Measurements from ENCODE around the gene CLBA1. TPM values are rescaled to one million over a fixed set of nuclear protein-coding genes. Genes with fewer than 3 reads are reported as not detected.

Gene CLBA1
- total and polyA plus RNA-seq, 12 donors = 6.3 to 22.5 (median 9.5) TPM

GRCh38 chr14:105043641-105044040 is 58.1 kb downstream of the CLBA1 start:
- Histone ChIP-seq H3K36me3 (replicated peaks in 1 of 2) (no peaks in the 10 kb centered on the region), H3K4me3 (no peak overlapping the region), H3K27ac (no peak overlapping the region), H3K4me1 (replicated peaks in 1 of 2) (no peaks in the 10 kb centered on the region), H3K9me3 (replicated peaks in 1 of 3) (no peaks in the 10 kb centered on the region), H3K27me3 (no peaks in the 10 kb centered on the region)
- intact Hi-C loops (cut with DNase I) = no loop called here
- 71 to 82% (median 74%) methylated on average over 7 of the region's 7 CpGs for WGBS, 4 donors
- no peak for DNase-seq
- TF ChIP-seq CTCF (IDR thresholded peaks at IDR 0.05) = no peak
- no peak for TF ChIP-seq POLR2A (IDR thresholded peaks at IDR 0.05)

Other genes with a start within 250 kb of the CLBA1 start
- gene SIVA1, start 232.6 kb upstream of the CLBA1 start, total RNA-seq = 100 to 1,000 TPM in 4 of 9 donors, 10 to 100 TPM in 5; 43.9 to 294 (median 79.6) TPM
- gene SIVA1, start 232.6 kb upstream of the CLBA1 start, polyA plus RNA-seq = 100 to 1,000 TPM in 1 of 3 donors, 10 to 100 TPM in 1, 1 to 10 TPM in 1; 2.0 to 120 (median 86.8) TPM
- gene AKT1, start 190.0 kb upstream of the CLBA1 start, total RNA-seq = 100 to 1,000 TPM in 8 of 9 donors, 10 to 100 TPM in 1; 66.4 to 300 (median 191) TPM
- gene AKT1, start 190.0 kb upstream of the CLBA1 start, polyA plus RNA-seq = 100 to 1,000 TPM in 2 of 3 donors, 10 to 100 TPM in 1; 97.5 to 244 (median 230) TPM
- 10 to 100 TPM in 3 of 9 donors, 1 to 10 TPM in 5, under 1 TPM in 1; 0.61 to 13.9 (median 8.9) TPM for gene ZBTB42, start 184.7 kb upstream of the CLBA1 start, total RNA-seq
- 1 to 10 TPM; 1.2 to 2.3 (median 1.6) TPM for gene ZBTB42, start 184.7 kb upstream of the CLBA1 start, polyA plus RNA-seq
- gene CEP170B, start 120.5 kb upstream of the CLBA1 start, total RNA-seq = 10 to 100 TPM in 8 of 9 donors, 1 to 10 TPM in 1; 2.4 to 25.1 (median 18.9) TPM
- gene CEP170B, start 120.5 kb upstream of the CLBA1 start, polyA plus RNA-seq = 10 to 100 TPM in 2 of 3 donors, 1 to 10 TPM in 1; 2.8 to 29.4 (median 13.0) TPM
- 1 to 10 TPM in 2 of 9 donors, under 1 TPM in 4, not detected in 3; 0.30 to 1.9 (median 0.52) TPM for gene PLD4, start 60.9 kb upstream of the CLBA1 start, total RNA-seq
- gene PLD4, start 60.9 kb upstream of the CLBA1 start, polyA plus RNA-seq = 1 to 10 TPM in 1 of 3 donors, under 1 TPM in 2; 0.37 to 1.0 (median 0.64) TPM
- 10 to 100 TPM in 2 of 9 donors, 1 to 10 TPM in 4, under 1 TPM in 3; 0.67 to 16.0 (median 4.1) TPM for gene AHNAK2, start 7.4 kb upstream of the CLBA1 start, total RNA-seq
- gene AHNAK2, start 7.4 kb upstream of the CLBA1 start, polyA plus RNA-seq = 1 to 10 TPM; 1.8 to 6.5 (median 4.4) TPM
- gene CDCA4, start 35.3 kb downstream of the CLBA1 start, total RNA-seq = 10 to 100 TPM in 1 of 9 donors, 1 to 10 TPM in 7, under 1 TPM in 1; 0.66 to 10.5 (median 4.0) TPM
- 1 to 10 TPM; 1.9 to 6.8 (median 4.9) TPM for gene CDCA4, start 35.3 kb downstream of the CLBA1 start, polyA plus RNA-seq
- 10 to 100 TPM in 1 of 9 donors, 1 to 10 TPM in 6, under 1 TPM in 2; 0.17 to 11.7 (median 2.0) TPM for gene GPR132, start 79.6 kb downstream of the CLBA1 start, total RNA-seq
- gene GPR132, start 79.6 kb downstream of the CLBA1 start, polyA plus RNA-seq = 1 to 10 TPM in 1 of 3 donors, under 1 TPM in 2; 0.57 to 1.8 (median 0.91) TPM
- 1 to 10 TPM in 8 of 9 donors, under 1 TPM in 1; 0.83 to 5.7 (median 3.8) TPM for gene JAG2, start 183.0 kb downstream of the CLBA1 start, total RNA-seq
- 10 to 100 TPM in 2 of 3 donors, under 1 TPM in 1; 0.93 to 16.2 (median 12.7) TPM for gene JAG2, start 183.0 kb downstream of the CLBA1 start, polyA plus RNA-seq
- gene NUDT14, start 195.5 kb downstream of the CLBA1 start, total RNA-seq = 10 to 100 TPM; 13.4 to 55.8 (median 34.4) TPM
- gene NUDT14, start 195.5 kb downstream of the CLBA1 start, polyA plus RNA-seq = 10 to 100 TPM in 2 of 3 donors, 1 to 10 TPM in 1; 4.1 to 49.1 (median 48.0) TPM